PC-3 (cell line): Measurements from ENCODE around the gene CUTA.

Source experiments
- EZH2phosphoT487 ChIP-seq: fragments of 300-600 bp; sonication (generic); IDR thresholded peaks from 2 replicates; pipeline ENCODE4 v1.6.1; 2018; ENCODE audit warnings: mild to moderate bottlenecking, antibody characterized with exemption, low read length, borderline replicate concordance
- TF ChIP-seq, protein P1 (sequence below): fragments of 300-600 bp; sonication (generic); conservative IDR thresholded peaks from 2 replicates; pipeline ENCODE4 v1.5.1; 2017; ENCODE audit warnings: antibody characterized with exemption, low read depth, mild to moderate bottlenecking, low read length

- TF ChIP-seq, protein P1, sequence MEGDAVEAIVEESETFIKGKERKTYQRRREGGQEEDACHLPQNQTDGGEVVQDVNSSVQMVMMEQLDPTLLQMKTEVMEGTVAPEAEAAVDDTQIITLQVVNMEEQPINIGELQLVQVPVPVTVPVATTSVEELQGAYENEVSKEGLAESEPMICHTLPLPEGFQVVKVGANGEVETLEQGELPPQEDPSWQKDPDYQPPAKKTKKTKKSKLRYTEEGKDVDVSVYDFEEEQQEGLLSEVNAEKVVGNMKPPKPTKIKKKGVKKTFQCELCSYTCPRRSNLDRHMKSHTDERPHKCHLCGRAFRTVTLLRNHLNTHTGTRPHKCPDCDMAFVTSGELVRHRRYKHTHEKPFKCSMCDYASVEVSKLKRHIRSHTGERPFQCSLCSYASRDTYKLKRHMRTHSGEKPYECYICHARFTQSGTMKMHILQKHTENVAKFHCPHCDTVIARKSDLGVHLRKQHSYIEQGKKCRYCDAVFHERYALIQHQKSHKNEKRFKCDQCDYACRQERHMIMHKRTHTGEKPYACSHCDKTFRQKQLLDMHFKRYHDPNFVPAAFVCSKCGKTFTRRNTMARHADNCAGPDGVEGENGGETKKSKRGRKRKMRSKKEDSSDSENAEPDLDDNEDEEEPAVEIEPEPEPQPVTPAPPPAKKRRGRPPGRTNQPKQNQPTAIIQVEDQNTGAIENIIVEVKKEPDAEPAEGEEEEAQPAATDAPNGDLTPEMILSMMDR, result no peak
- no peak for TF ChIP-seq EZH2phosphoT487
These were observed 42.7 kb downstream of the CUTA start for GRCh38 chr6:33375143-33375671.
